Peyer's patch (tissue), 4 donors: ENCODE measurements around the gene MAP1B.

Experiments
- CTCF ChIP-seq, 6 experiments: fragments of 450-650 bp in 4 of 6; fragments of 200-600 bp in 2 of 6; sonication (generic) in 1 of 6; IDR thresholded peaks; one replicate each; pipeline ENCODE4 v1.5.1; 2017 to 2019; ENCODE audit warnings: antibody characterized with exemption in 6 of 6, mild to moderate bottlenecking in 3 of 6, moderate library complexity in 1 of 6
- POLR2A ChIP-seq, 2 donors: fragments of 450-650 bp; IDR thresholded peaks; one replicate each; pipeline ENCODE4 v1.5.1; 2017; ENCODE audit warnings: antibody characterized with exemption in 2 of 2, mild to moderate bottlenecking in 2 of 2, moderate library complexity in 2 of 2

- TF ChIP-seq CTCF (IDR thresholded peaks at IDR 0.05) (no peak), POLR2A (IDR thresholded peaks at IDR 0.05) (no peak)
Observed at GRCh38 chr5:72205431-72206009, 98.2 kb downstream of the MAP1B start.
